Ecto neural progenitor cell (in vitro differentiated cells): ENCODE results near the gene MFF.
"Not testable (repeated sequence)": the region's sequence is repeated elsewhere in the genome, so short reads cannot be mapped to it uniquely, and the experiment has no call there.

Experiments
- DNase-seq: peaks from one replicate; pipeline ENCODE4 v3.0.0-alpha.2; 2018; ENCODE audit warnings: low spot score

MFF gene

GRCh38 chr2:227377467-227378351 lies 52.7 kb downstream of the MFF start:
- no peak for DNase-seq

GRCh38 chr2:227378371-227378782 lies 53.3 kb downstream of the MFF start:
- no peak for DNase-seq

- no peak for DNase-seq
These were observed 54.0 kb downstream of the MFF start, which contains the start of gene TM4SF20 for GRCh38 chr2:227379095-227379494. Gene TM4SF20, minus strand, starts transcription at chr2:227379306. Its CDS starts 38 bp downstream, at chr2:227379268.

GRCh38 chr2:227382241-227382835 lies 57.3 kb downstream of the MFF start:
- DNase-seq, result not testable (repeated sequence)

GRCh38 chr2:227383686-227384085 lies 58.6 kb downstream of the MFF start:
- no peak for DNase-seq

- no peak for DNase-seq
These were observed 61.6 kb downstream of the MFF start for GRCh38 chr2:227386630-227387029.

- not testable (repeated sequence) for DNase-seq
These were observed 62.5 kb downstream of the MFF start, which contains the start of gene SCYGR1 for GRCh38 chr2:227387583-227387982. Gene SCYGR1, minus strand, starts transcription at chr2:227387949. Its CDS starts 0 bp downstream, at chr2:227387949.

- DNase-seq, result no peak
These were observed 63.5 kb downstream of the MFF start for GRCh38 chr2:227388537-227389011.

GRCh38 chr2:227389231-227389630 lies 64.2 kb downstream of the MFF start:
- DNase-seq, result no peak

- no peak for DNase-seq
These were observed 64.6 kb downstream of the MFF start for GRCh38 chr2:227389661-227390060.

GRCh38 chr2:227390468-227391256 lies 65.6 kb downstream of the MFF start:
- DNase-seq, result no peak

GRCh38 chr2:227394401-227394800 lies 69.3 kb downstream of the MFF start:
- DNase-seq, result no peak

GRCh38 chr2:227395556-227395955 lies 70.5 kb downstream of the MFF start:
- no peak for DNase-seq

GRCh38 chr2:227397562-227397961 lies 72.5 kb downstream of the MFF start:
- no peak for DNase-seq

GRCh38 chr2:227398684-227399670 lies 73.9 kb downstream of the MFF start:
- no peak for DNase-seq

- DNase-seq, result no peak
These were observed 76.5 kb downstream of the MFF start for GRCh38 chr2:227401550-227401949.

- no peak for DNase-seq
These were observed 77.3 kb downstream of the MFF start for GRCh38 chr2:227402321-227402720.

- no peak for DNase-seq
These were observed 77.9 kb downstream of the MFF start for GRCh38 chr2:227402959-227403358.

- no peak for DNase-seq
These were observed 79.7 kb downstream of the MFF start for GRCh38 chr2:227404585-227405271.
